ENCODE results near the gene GNAL. TPM values are rescaled to one million over a fixed set of nuclear protein-coding genes. Genes with fewer than 3 reads are reported as not detected.

The GNAL gene
- total RNA-seq, 1 donor from 2014 or later: 26.8 TPM

DNA sequence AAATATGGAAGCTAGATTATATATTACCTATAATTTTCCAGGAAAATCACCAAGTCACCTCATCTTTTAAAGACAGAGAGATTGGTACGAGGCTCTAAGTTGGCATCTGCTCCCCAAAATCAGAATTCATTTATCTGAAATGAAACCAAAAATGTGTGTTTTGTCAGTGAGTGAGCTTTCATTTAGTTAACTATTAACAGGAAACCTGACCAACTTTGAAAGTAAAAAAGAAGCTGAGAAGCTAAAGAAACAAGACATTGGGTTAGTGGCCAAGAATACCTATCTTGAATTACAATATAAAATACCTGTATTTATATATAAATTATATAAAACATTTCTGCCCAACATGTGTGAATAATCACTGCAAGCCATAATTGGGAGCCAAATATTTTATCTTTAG lies 217.1 kb downstream of the GNAL start:
- Mint-ChIP-seq H3K27ac (no peak overlapping the region), H3K9me3 (no peaks in the 10 kb centered on the region), H3K27me3 (ENCODE audit: insufficient read depth, low read depth) (peaks cover 3% of the 10 kb centered on the region), H3K4me3 (no peak overlapping the region), H3K4me1 (peaks cover 17% of the 10 kb centered on the region), H3K36me3 (no peaks in the 10 kb centered on the region)
- Histone ChIP-seq H3F3A (ENCODE audit: low read depth) (peaks cover 19% of the 10 kb centered on the region), H4K20me1 (ENCODE audit: low read depth) (no peaks in the 10 kb centered on the region), H2AFZ (replicated peaks) (no peak overlapping the region), H3K27ac (no peak overlapping the region), H3K79me2 (ENCODE audit: low read depth) (no peaks in the 10 kb centered on the region), H3K9ac (no peak overlapping the region), H3K27me3 (peaks cover 11% of the 10 kb centered on the region), H3K36me3 (no peaks in the 10 kb centered on the region), H3K4me1 (peaks cover 4% of the 10 kb centered on the region), H3K9me3 (ENCODE audit: low read depth) (no peaks in the 10 kb centered on the region), H3K4me3 (no peak overlapping the region), H3K4me2 (no peak overlapping the region)
- DNase-seq (ENCODE audit: low spot score): no peak
- TF ChIP-seq, protein P1, sequence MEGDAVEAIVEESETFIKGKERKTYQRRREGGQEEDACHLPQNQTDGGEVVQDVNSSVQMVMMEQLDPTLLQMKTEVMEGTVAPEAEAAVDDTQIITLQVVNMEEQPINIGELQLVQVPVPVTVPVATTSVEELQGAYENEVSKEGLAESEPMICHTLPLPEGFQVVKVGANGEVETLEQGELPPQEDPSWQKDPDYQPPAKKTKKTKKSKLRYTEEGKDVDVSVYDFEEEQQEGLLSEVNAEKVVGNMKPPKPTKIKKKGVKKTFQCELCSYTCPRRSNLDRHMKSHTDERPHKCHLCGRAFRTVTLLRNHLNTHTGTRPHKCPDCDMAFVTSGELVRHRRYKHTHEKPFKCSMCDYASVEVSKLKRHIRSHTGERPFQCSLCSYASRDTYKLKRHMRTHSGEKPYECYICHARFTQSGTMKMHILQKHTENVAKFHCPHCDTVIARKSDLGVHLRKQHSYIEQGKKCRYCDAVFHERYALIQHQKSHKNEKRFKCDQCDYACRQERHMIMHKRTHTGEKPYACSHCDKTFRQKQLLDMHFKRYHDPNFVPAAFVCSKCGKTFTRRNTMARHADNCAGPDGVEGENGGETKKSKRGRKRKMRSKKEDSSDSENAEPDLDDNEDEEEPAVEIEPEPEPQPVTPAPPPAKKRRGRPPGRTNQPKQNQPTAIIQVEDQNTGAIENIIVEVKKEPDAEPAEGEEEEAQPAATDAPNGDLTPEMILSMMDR (IDR thresholded peaks at IDR 0.05): no peak
- no peak for TF ChIP-seq EZH2 (IDR thresholded peaks at IDR 0.05)
- TF ChIP-seq EZH2phosphoT487 (IDR thresholded peaks at IDR 0.05): no peak

DNA sequence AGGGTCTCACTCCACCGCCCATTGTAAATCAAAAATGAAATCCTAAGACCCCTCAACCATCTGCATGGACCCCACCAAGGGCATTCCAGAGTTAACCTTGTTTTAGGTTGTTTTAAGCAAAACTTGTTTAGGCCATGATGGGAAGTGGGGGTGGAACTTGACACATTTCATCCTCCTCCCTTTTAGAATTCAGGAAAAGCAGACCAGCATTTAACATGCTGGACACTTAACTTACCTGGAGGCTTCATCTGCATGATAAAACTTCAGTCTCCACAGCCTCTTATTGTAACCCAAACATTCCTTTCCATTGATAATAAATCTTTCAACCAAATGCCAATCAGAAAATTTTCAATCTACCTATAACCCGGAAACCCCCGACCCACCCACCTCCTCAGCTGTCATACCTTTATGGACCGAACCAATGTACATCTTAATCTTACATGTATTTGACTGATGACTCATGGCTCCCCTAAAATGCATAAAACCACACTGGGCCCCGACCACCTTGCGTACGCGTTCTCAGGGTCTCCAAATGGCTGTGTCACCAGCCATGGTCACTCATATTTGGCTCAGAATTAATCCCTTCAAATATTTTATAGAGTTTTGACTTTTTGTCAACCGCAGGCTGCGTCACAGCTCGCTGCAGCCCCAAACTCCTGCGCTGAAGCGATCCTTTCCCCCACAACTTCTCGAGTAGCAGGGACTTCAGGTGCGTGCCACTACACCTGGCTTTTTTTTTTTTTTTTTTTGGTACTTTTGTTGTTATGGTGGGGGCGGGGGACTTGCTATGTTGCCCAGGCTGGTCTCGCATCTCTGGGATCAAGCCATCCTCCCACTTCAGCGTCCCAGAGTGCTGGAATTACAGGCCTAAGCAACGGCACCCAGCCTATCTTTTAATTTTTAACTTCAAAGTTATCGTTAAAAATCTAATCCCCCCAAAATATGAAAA lies 218.1 kb downstream of the GNAL start:
- no peak overlapping the region for H3K27ac Mint-ChIP-seq
- Histone ChIP-seq H3K27me3 (peaks cover 11% of the 10 kb centered on the region), H3K4me1 (peaks cover 4% of the 10 kb centered on the region), H3K36me3 (no peaks in the 10 kb centered on the region), H4K20me1 (ENCODE audit: low read depth) (no peaks in the 10 kb centered on the region), H3K27ac (no peak overlapping the region), H2AFZ (replicated peaks) (peak overlapping the region; percentile 95), H3K4me3 (peak overlapping the region; percentile 86), H3K9ac (no peak overlapping the region), H3K79me2 (ENCODE audit: low read depth) (no peaks in the 10 kb centered on the region), H3K4me2 (peak overlapping the region; percentile 99), H3K9me3 (ENCODE audit: low read depth) (no peaks in the 10 kb centered on the region), H3F3A (ENCODE audit: low read depth) (peaks cover 19% of the 10 kb centered on the region)
- no peak for DNase-seq (ENCODE audit: low spot score)
- H3K36me3 Mint-ChIP-seq: no peaks in the 10 kb centered on the region
- TF ChIP-seq, protein P1 (IDR thresholded peaks at IDR 0.05): no peak
- no peak for TF ChIP-seq EZH2phosphoT487 (IDR thresholded peaks at IDR 0.05)
- TF ChIP-seq EZH2 (IDR thresholded peaks at IDR 0.05): no peak
- H3K4me1 Mint-ChIP-seq: peaks cover 17% of the 10 kb centered on the region
- peaks cover 3% of the 10 kb centered on the region for H3K27me3 Mint-ChIP-seq (ENCODE audit: insufficient read depth, low read depth)
- H3K4me3 Mint-ChIP-seq: peak overlapping the region; percentile 93
- no peaks in the 10 kb centered on the region for H3K9me3 Mint-ChIP-seq

DNA sequence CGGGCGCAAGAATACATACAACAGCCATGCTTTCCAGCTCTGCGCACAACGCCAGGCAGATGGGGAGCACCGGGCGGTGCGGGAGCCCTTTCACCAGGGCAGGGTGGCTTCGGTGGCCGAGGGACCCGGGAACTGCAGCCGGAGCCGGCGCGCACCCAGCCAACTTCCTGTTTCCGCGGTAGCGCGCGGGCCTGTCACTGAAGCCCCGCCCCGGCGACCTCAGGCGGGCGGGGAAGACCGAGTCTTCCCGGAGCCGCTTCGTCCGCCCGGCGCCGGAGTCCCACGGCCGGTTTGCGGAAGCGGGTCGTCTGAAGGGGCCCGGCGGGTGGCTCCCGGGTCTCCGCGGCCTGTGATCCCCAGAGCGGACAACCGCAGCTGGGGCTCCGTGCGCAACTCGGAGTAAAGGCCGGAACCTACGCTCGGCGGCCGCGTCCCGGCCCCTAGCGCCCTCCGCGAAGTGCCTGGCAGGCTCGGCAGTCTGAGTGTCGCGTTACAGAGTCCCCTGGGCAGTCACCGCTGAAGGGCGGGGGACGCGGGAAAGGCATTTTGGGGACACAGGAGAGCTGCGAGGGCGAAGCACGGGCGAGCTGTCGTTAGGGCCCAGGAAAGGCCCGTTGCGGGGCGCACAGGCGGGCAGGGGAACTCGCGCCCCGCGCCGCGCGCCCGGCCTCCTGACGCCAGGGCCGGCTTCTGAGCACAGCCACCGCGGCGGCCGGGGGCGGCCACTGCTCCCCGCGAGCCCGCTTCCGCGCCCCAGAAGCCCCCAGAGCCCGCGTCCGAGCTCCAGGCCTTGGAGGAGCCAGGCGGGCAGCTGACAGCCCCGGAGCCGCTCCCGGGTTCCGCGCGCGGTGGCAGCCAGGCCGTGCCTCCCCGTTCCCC lies 219.4 kb downstream of the GNAL start, which contains the start of gene MPPE1:
TSS of gene MPPE1 (minus strand) at position 136 of the 879 bp plus-strand sequence. CDS start 11,053 bp downstream, outside the sequence.
- H3K27ac Mint-ChIP-seq: peak within 1 kb of the TSS; percentile 40
- peaks cover 3% of the 10 kb centered on the region for H3K27me3 Mint-ChIP-seq (ENCODE audit: insufficient read depth, low read depth)
- peak within 1 kb of the TSS; percentile 86 for H3K4me3 ChIP-seq
- peak within 1 kb of the TSS; percentile 45 for H3K9ac ChIP-seq
- H3F3A ChIP-seq (ENCODE audit: low read depth): peaks cover 19% of the 10 kb centered on the region
- H3K79me2 ChIP-seq (ENCODE audit: low read depth): no peaks in the 10 kb centered on the region
- no peaks in the 10 kb centered on the region for H3K9me3 Mint-ChIP-seq
- H2AFZ ChIP-seq (replicated peaks): peak within 1 kb of the TSS; percentile 95
- no peaks in the 10 kb centered on the region for H3K9me3 ChIP-seq (ENCODE audit: low read depth)
- peak within 1 kb of the TSS; percentile 93 for H3K4me3 Mint-ChIP-seq
- no peaks in the 10 kb centered on the region for H3K36me3 Mint-ChIP-seq
- TF ChIP-seq EZH2 (IDR thresholded peaks at IDR 0.05) (peak; percentile 37), EZH2phosphoT487 (IDR thresholded peaks at IDR 0.05) (no peak)
- TF ChIP-seq, protein P1 (IDR thresholded peaks at IDR 0.05): peak; percentile 4
- peak; percentile 95 for DNase-seq (ENCODE audit: low spot score)
- H3K4me2 ChIP-seq: peak within 1 kb of the TSS; percentile 99
- H4K20me1 ChIP-seq (ENCODE audit: low read depth): no peaks in the 10 kb centered on the region
- H3K36me3 ChIP-seq: no peaks in the 10 kb centered on the region
- peak within 1 kb of the TSS; percentile 65 for H3K27ac ChIP-seq
- peaks cover 4% of the 10 kb centered on the region for H3K4me1 ChIP-seq
- H3K27me3 ChIP-seq: peaks cover 11% of the 10 kb centered on the region
- peaks cover 17% of the 10 kb centered on the region for H3K4me1 Mint-ChIP-seq

Measured in neural progenitor cell (in vitro differentiated cells).